Large intestine (tissue), 3 donors: Measurements from ENCODE around the gene KLHL21. TPM values are rescaled to one million over a fixed set of nuclear protein-coding genes. Genes with fewer than 3 reads are reported as not detected.

Source experiments
- DNase-seq, 2 donors: peaks; one replicate each; pipeline versions ENCODE4 v3.0.0 to v3.0.0-alpha.2; 2013
- H3K27ac ChIP-seq: one replicate; pipeline ENCODE4 v1.5.1; 2013; ENCODE audit warnings: low read length
- H3K27me3 ChIP-seq: 2 replicates; pipeline ENCODE4 v1.6.1; 2013; ENCODE audit warnings: low read length; ENCODE audit not compliant: control insufficient read depth, insufficient read depth
- H3K36me3 ChIP-seq: 2 replicates; pipeline ENCODE4 v1.6.1; 2013; ENCODE audit warnings: low read length; ENCODE audit not compliant: control insufficient read depth, insufficient read depth
- H3K4me1 ChIP-seq: one replicate; pipeline ENCODE4 v1.6.1; 2013; ENCODE audit warnings: low read length; ENCODE audit not compliant: control insufficient read depth, insufficient read depth
- H3K4me3 ChIP-seq: one replicate; pipeline ENCODE4 v1.5.1; 2013; ENCODE audit warnings: low read length
- H3K9me3 ChIP-seq: one replicate; pipeline ENCODE4 v1.6.1; 2013; ENCODE audit warnings: mild to moderate bottlenecking, low read depth, low read length, moderate library complexity; ENCODE audit not compliant: control insufficient read depth
- WGBS: methylation state at CpG from one replicate; pipeline ENCODE4 v1.1.5; 2013; ENCODE audit warnings: low lambda C conversion rate; ENCODE audit not compliant: insufficient coverage; 5-methylcytosine and 5-hydroxymethylcytosine counted together
- polyA plus RNA-seq: library from polyadenylated mRNA; unstranded; fragments of 120-200 nt; gene quantifications from one replicate; pipeline ENCODE4 v1.2.1, GENCODE V29; 2013

Gene KLHL21
- polyA plus RNA-seq, 1 donor: 9.4 TPM

DNA sequence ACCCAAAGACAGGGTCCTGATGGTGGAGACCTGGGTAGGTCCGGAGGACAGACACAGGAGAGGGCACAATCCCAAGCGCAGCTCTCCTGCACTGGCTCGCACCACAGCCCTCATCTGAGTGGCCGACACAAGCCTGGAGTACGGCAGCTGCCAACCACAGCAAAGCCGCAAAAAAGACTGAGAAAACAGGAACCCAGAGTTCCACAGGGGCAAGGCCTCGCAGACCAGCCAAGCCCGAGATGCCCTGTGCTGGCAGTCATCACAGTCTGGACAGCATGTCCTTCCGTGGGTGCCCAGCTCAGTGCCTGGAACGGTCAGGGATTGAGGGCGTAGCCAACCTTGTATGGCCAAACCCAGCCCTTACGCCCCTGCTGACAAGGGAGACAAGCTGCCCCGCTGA lies 11.4 kb downstream of the KLHL21 start:
- peaks cover 89% of the 10 kb centered on the region for H3K36me3 ChIP-seq
- no peaks in the 10 kb centered on the region for H3K9me3 ChIP-seq
- H3K27ac ChIP-seq: no peak overlapping the region
- no peaks in the 10 kb centered on the region for H3K4me1 ChIP-seq
- H3K27me3 ChIP-seq: no peaks in the 10 kb centered on the region
- WGBS: no CpG with 5 or more reads among the region's 13 CpGs
- no peak for DNase-seq
- no peak overlapping the region for H3K4me3 ChIP-seq

GRCh38 chr1:6590046-6590445 lies 12.6 kb downstream of the KLHL21 start:
- Histone ChIP-seq H3K9me3 (no peaks in the 10 kb centered on the region), H3K27me3 (no peaks in the 10 kb centered on the region), H3K4me1 (no peaks in the 10 kb centered on the region), H3K27ac (no peak overlapping the region), H3K4me3 (no peak overlapping the region), H3K36me3 (peaks cover 83% of the 10 kb centered on the region)
- WGBS: no CpG with 5 or more reads among the region's 7 CpGs
- no peak for DNase-seq

DNA sequence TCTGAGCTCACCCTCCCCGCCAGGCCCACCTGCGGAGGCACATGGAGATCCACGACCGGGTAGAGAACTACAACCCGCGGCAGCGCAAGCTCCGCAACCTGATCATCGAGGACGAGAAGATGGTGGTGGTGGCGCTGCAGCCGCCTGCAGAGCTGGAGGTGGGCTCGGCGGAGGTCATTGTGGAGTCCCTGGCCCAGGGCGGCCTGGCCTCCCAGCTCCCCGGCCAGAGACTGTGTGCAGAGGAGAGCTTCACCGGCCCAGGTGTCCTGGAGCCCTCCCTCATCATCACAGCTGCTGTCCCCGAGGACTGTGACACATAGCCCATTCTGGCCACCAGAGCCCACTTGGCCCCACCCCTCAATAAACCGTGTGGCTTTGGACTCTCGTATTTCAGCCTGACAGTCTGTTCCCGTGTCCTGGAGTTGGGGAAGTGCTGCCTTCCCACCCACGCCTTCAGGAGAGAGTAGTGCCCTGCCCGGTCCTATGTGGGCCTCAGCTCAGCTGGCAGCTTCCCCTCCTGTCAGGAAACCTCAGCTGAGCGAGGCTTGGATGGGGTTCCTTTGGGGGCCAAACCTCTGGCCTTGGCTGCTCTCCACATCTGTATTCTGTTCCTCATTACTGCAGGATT lies 13.7 kb downstream of the KLHL21 start:
- Histone ChIP-seq H3K36me3 (peaks cover 79% of the 10 kb centered on the region), H3K27ac (no peak overlapping the region), H3K27me3 (no peaks in the 10 kb centered on the region), H3K4me3 (no peak overlapping the region), H3K4me1 (no peaks in the 10 kb centered on the region), H3K9me3 (no peaks in the 10 kb centered on the region)
- no CpG with 5 or more reads among the region's 24 CpGs for WGBS
- no peak for DNase-seq

GRCh38 chr1:6588128-6588892 lies 14.4 kb downstream of the KLHL21 start:
- no peaks in the 10 kb centered on the region for H3K4me1 ChIP-seq
- DNase-seq: no peak
- no peak overlapping the region for H3K27ac ChIP-seq
- peaks cover 72% of the 10 kb centered on the region for H3K36me3 ChIP-seq
- H3K4me3 ChIP-seq: no peak overlapping the region
- no peaks in the 10 kb centered on the region for H3K9me3 ChIP-seq
- H3K27me3 ChIP-seq: no peaks in the 10 kb centered on the region
- WGBS: 87% methylated on average over 3 of the region's 25 CpGs

DNA sequence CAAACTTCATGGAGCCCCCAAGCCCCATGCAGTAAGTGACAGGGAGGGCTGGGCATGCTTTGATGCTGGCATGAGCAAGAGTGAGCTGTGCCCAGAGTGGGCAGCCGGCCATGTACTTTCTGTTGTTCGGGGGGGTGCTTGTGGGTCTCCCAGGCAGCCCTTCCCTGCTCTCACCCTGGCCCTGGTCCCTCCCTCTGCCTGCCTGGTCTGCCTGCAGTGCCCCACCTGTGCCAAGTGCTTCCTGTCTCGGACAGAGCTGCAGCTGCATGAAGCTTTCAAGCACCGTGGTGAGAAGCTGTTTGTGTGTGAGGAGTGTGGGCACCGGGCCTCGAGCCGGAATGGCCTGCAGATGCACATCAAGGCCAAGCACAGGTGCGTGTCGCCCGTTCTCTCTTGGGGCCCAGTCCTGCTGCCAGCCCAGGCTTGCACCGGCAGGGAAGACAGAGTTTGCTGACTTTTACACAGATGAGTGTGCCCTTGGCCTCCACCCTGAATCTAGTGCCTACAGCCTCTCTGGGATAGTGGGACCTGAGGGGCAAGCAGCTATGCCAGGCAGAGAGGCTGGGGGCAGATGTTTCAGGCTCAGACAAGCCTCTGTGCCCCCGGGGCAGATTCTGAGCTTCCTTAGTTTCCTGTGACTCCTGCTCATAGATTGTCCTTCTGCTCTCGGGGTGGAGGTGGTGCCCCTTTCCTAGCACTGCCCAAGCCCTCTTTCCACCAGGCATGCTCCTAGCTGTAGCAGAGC lies 15.2 kb downstream of the KLHL21 start:
- Histone ChIP-seq H3K9me3 (no peaks in the 10 kb centered on the region), H3K4me1 (peaks cover 8% of the 10 kb centered on the region), H3K27ac (no peak overlapping the region), H3K36me3 (peaks cover 63% of the 10 kb centered on the region), H3K27me3 (no peaks in the 10 kb centered on the region), H3K4me3 (no peak overlapping the region)
- DNase-seq: no peak
- no CpG with 5 or more reads among the region's 13 CpGs for WGBS

DNA sequence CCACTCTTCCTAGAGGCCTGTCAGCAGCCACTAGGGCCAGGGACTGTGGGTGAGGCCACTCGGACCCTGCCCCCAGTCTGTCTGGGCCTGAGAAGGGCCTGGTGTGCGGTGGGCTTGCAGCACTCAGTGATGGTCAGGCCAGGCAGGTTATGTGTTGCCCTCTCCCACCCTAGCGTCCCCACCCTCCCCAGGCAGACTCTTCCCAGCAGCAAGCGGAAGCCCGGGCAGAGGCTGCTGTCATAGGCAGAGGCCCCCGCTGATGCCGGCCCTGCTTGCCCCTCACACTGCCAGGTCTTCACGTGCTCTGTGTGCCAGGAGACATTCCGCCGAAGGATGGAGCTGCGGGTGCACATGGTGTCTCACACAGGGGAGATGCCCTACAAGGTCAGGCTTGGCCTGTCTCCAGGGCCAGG lies 16.3 kb downstream of the KLHL21 start:
- Histone ChIP-seq H3K36me3 (peaks cover 53% of the 10 kb centered on the region), H3K27me3 (no peaks in the 10 kb centered on the region), H3K4me1 (peaks cover 13% of the 10 kb centered on the region), H3K9me3 (no peaks in the 10 kb centered on the region), H3K27ac (no peak overlapping the region), H3K4me3 (no peak overlapping the region)
- no peak for DNase-seq
- WGBS: no CpG with 5 or more reads among the region's 11 CpGs

GRCh38 chr1:6585841-6586240 lies 16.8 kb downstream of the KLHL21 start:
- H3K36me3 ChIP-seq: peaks cover 48% of the 10 kb centered on the region
- H3K4me3 ChIP-seq: no peak overlapping the region
- no peaks in the 10 kb centered on the region for H3K27me3 ChIP-seq
- H3K4me1 ChIP-seq: peaks cover 18% of the 10 kb centered on the region
- DNase-seq: no peak
- H3K27ac ChIP-seq: no peak overlapping the region
- no CpG with 5 or more reads among the region's 7 CpGs for WGBS
- no peaks in the 10 kb centered on the region for H3K9me3 ChIP-seq

GRCh38 chr1:6585081-6585722 lies 17.5 kb downstream of the KLHL21 start:
- WGBS: 100% methylated on average over 2 of the region's 12 CpGs
- Histone ChIP-seq H3K9me3 (no peaks in the 10 kb centered on the region), H3K4me1 (peaks cover 22% of the 10 kb centered on the region), H3K4me3 (no peak overlapping the region), H3K27me3 (no peaks in the 10 kb centered on the region), H3K27ac (no peak overlapping the region), H3K36me3 (peaks cover 42% of the 10 kb centered on the region)
- no peak for DNase-seq

DNA sequence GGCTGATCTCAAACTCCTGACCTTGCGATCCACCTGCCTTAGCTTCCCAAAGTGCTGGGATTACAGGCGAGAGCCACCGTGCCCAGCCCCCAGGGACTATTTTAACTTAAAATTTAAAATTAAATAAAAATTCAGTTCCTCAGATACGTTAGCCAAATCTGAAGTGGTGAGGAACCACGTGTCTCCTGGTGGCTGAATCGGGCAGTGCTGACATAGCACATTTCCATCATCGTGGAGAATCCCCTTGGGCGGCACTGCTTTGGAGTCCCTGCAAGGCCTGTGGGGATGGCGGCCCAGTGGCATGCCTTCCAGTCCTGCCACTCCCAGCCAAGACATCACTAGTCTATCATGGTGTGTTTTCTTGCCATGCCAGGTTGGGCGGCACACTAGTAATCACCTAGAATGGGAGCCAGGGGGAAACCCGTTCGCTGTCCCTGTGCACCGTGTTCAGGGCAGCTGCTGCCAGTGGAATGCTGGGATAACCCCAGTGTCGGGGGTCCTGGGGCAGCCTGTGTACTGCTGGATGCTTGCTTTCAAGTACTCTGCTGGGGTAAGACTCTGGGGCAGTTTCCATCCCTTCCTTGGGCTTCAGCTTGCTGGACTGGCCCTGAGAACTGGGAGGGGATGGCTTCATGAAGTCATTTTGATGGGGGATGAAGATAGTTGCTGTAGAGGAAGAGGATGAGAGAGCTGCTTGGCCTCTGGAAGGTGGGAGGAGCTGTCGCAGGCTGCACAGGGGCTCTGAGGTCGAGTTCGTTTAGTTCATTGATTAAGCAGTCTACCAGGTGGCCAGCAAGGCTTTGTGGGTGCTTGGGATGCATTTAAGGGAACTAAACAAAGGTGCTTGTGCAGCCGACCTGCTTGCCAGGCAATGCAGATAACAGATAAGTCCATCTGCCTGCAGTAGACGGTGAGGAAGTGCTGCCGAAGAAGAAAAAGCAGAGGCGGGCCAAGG lies 18.3 kb downstream of the KLHL21 start:
- DNase-seq: no peak
- WGBS: 80% methylated on average over 2 of the region's 21 CpGs
- H3K36me3 ChIP-seq: peaks cover 34% of the 10 kb centered on the region
- H3K27me3 ChIP-seq: no peaks in the 10 kb centered on the region
- no peak overlapping the region for H3K27ac ChIP-seq
- no peaks in the 10 kb centered on the region for H3K9me3 ChIP-seq
- H3K4me1 ChIP-seq: peaks cover 23% of the 10 kb centered on the region
- H3K4me3 ChIP-seq: no peak overlapping the region
